ENCODE results near the gene CYTH3. TPM values are rescaled to one million over a fixed set of nuclear protein-coding genes. Genes with fewer than 3 reads are reported as not detected.

The CYTH3 gene
- total and polyA plus RNA-seq, 2 of the 8 experiments (the other 6 are each of a cell fraction or from before 2014, with no cell fraction given) = 10.3 to 11.9 TPM

DNA sequence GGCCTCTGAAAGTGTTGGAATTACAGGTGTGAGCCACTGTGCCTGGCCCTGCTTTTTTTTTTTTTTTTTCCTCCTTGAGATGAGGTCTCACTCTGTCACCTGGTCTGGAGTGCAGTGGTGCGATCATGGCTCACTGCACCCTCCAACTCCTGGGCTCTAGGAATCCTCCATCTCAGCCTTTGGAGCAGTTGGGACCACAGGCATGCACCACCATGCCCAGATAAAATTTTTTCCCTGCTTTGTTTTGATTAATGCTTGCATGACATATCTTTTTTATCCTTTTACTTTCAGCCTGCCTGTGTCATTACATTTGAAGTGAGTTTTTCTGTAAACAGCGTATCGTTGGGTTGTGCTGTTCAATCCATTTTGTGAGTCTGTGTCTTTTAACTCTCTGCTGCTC is 144.2 kb downstream of the CYTH3 start (continued):
- TF ChIP-seq, protein P1, sequence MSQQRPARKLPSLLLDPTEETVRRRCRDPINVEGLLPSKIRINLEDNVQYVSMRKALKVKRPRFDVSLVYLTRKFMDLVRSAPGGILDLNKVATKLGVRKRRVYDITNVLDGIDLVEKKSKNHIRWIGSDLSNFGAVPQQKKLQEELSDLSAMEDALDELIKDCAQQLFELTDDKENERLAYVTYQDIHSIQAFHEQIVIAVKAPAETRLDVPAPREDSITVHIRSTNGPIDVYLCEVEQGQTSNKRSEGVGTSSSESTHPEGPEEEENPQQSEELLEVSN (IDR thresholded peaks at IDR 0.05) = no peak
- TF ChIP-seq CTCF (IDR thresholded peaks at IDR 0.05; ENCODE audit: control extremely low read depth in 1 of 3, insufficient read depth in 1 of 3, low read depth in 1 of 3, low read length in 3 of 3) = no peak
- TF ChIP-seq CTBP2 (IDR thresholded peaks at IDR 0.05; ENCODE audit: borderline replicate concordance, insufficient read depth, insufficient read length, low read length) = no peak
- TF ChIP-seq JUN (IDR thresholded peaks at IDR 0.05; ENCODE audit: low read depth, low read length) = no peak
- no peak for TF ChIP-seq MAFK (IDR thresholded peaks at IDR 0.05; ENCODE audit: low read depth, low read length)

All from H1 (cell line).